Heart right ventricle (tissue), 16 donors: ENCODE data around the gene PDE6D. TPM values are rescaled to one million over a fixed set of nuclear protein-coding genes. Genes with fewer than 3 reads are reported as not detected.

ENCODE experiments used
- ATAC-seq, 8 donors: fragments of 200-7000 bp; cut with Tn5 transposase; one replicate each; pipeline ENCODE4 v1.9.1; 2020; ENCODE audit warnings: mild to moderate bottlenecking in 8 of 8, moderate library complexity in 8 of 8, moderate number of reproducible peaks in 1 of 8
- DNase-seq, 2 donors: peaks; one replicate each; pipeline ENCODE4 v3.0.0-alpha.2; 2020
- H3K27ac ChIP-seq, 10 donors: fragments of 200-600 bp; sonication (generic) in 2 of 10; one replicate each; pipeline versions ENCODE4 v1.5.0 to v1.8.0; 2020 to 2022; ENCODE audit warnings: mild to moderate bottlenecking in 3 of 10
- H3K27me3 ChIP-seq, 7 donors: fragments of 200-600 bp; one replicate each; pipeline ENCODE4 v1.8.0; 2021 to 2022; ENCODE audit warnings: mild to moderate bottlenecking in 2 of 7
- H3K36me3 ChIP-seq, 9 donors: fragments of 200-600 bp; sonication (generic) in 1 of 9; one replicate each; pipeline versions ENCODE4 v1.5.0 to v1.8.0; 2020 to 2022; ENCODE audit warnings: mild to moderate bottlenecking in 2 of 9
- H3K4me1 ChIP-seq, 9 donors: fragments of 200-600 bp; sonication (generic) in 1 of 9; one replicate each; pipeline versions ENCODE4 v1.5.0 to v1.8.0; 2020 to 2022; ENCODE audit warnings: mild to moderate bottlenecking in 4 of 9
- H3K4me3 ChIP-seq, 10 donors: fragments of 200-600 bp; sonication (generic) in 2 of 10; one replicate each; pipeline versions ENCODE4 v1.5.0 to v1.8.0; 2020 to 2022; ENCODE audit warnings: mild to moderate bottlenecking in 7 of 10, moderate library complexity in 2 of 10
- H3K9me3 ChIP-seq, 11 donors: fragments of 200-600 bp in 10 of 11; sonication (generic) in 2 of 11; one replicate each; pipeline versions ENCODE4 v1.5.0 to v1.8.0; 2013 to 2022; ENCODE audit warnings: mild to moderate bottlenecking in 2 of 11, control low read depth in 1 of 11, moderate library complexity in 1 of 11
- CTCF ChIP-seq, 9 donors: fragments of 200-600 bp; sonication (generic) in 2 of 9; IDR thresholded peaks; one replicate each; pipeline versions ENCODE4 v1.5.0 to v1.8.0; 2021 to 2022; ENCODE audit warnings: antibody characterized with exemption in 9 of 9, mild to moderate bottlenecking in 5 of 9, moderate library complexity in 1 of 9
- WGBS, 2 donors: extraction: QIAGEN DNeasy Blood & Tissue Kit; methylation state at CpG; one replicate each; pipeline ENCODE4 v1.1.7; 2013; ENCODE audit warnings: inconsistent platforms in 1 of 2; 5-methylcytosine and 5-hydroxymethylcytosine counted together
- intact Hi-C, 10 donors: fragments of 100-400 bp; cut with DNase I; formaldehyde crosslinking; loops; one replicate each; pipeline versions ENCODE4 v1.11.1 to v1.14.2; 2022
- polyA plus RNA-seq, 2 donors: library from polyadenylated mRNA; stranded (reverse); fragments of 200-250 nt; gene quantifications; one replicate each; pipeline ENCODE4 v1.2.3, GENCODE V29; 2013
- total RNA-seq, 10 donors: library from RNA; stranded (reverse); fragmentation: NEBNext Ultra II Directional in 3 of 10; extraction: Animal tissue kit (Norgen Biotek cat#: 25700) in 3 of 10; gene quantifications; one replicate each; pipeline versions ENCODE4 v1.2.1 to v1.2.4, GENCODE V29; 2021 to 2023
- donor health status: Arrhythmogenic right ventricular cardiomyopathy.
- donor health status: ischemic (EF 13 %, LVEDD 7.1; RV severe dilation, severe dysfunction).
- donor health status: healthy with polysubstance abuse.
- donor health status: DM: no; HTN: yes; CAD: no.
- donor health status: DM: no; HTN: no; CAD: no.
- donor health status: ischemic (EF 25% LVEDD 6.9; RV normal size, moderate dysfunction).
- donor health status: ischemic (EF 25% LVEDD 5.7; RV mildly dilated, moderate dysfunction).
- donor health status: healthy.
- donor health status: DM: yes; HTN: yes; CAD: no.
- donor health status: Ischemic cardiomyopathy.
- donor health status: ischemic (EF 35%, LVEDD 5.7; RV mildly dilated, moderate dysfunction).
- donor health status: nonischemic (EF 11% LVEDD 7.7; RV severe dilation, severe dysfunction).
- donor health status: DM: yes; HTN: yes; CAD: no.
- donor health status: PGD.
- donor health status: ischemic (EF 29% LVEDD 5.4; RV normal size, mild dysfunction).
- donor health status: nonischemic (EF 23%, LVEDD 6.1; RV moderate dilation, normal function).

The PDE6D gene
- total and polyA plus RNA-seq, 12 donors: 11.4 to 31.2 (median 18.4) TPM

GRCh38 chr2:231720987-231721966 lies 59.8 kb downstream of the PDE6D start:
- Histone ChIP-seq H3K36me3 (no peaks in the 10 kb centered on the region), H3K4me1 (peaks cover 0 to 18% (median 11%) of the 10 kb centered on the region in 9 donors), H3K4me3 (no peak overlapping the region), H3K27ac (no peak overlapping the region), H3K9me3 (no peaks in the 10 kb centered on the region), H3K27me3 (no peaks in the 10 kb centered on the region)
- no peak for TF ChIP-seq CTCF (IDR thresholded peaks at IDR 0.05)
- intact Hi-C loops: loop anchor here in 1 of 10 donors (10.0 kb wide), 1 partner anchor 206 kb away; no protein-coding TSS in a partner anchor
- 86 to 91% methylated on average over 8 of the region's 8 CpGs for WGBS, 2 donors
- ATAC-seq (no peak), DNase-seq (no peak)

DNA sequence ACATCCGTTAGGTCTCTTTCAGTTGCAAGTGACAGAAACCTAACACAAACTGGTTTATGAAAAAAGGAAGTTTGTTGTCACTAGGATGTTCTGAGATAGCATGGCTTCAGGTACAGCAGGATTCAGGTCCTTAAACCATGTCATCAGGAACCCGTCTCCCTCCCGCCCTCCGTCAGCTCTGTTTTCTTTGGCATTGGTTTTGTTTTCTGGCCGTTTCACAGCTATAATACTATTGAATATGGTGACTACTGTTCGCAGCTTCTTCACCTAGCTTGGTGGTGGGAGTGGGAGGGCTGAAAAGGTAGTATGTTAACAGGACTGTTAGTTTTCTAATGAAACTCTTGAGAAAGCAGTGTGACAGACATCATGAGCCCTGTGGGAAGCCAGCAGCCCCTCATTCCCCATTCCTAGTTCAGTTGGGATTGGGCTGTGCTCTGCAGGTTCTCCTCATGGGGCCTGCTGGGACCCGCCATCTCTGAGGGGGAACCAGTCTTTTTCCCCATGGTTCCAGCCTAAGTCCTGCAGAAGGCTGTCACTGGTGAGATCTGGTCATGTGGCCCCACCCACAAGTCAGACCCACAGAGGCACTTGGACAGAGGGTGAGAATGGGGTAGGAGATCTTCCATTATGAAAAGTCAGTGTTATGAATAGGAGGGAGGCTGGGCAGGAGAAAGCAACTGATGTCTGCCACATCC lies 60.6 kb downstream of the PDE6D start:
- Histone ChIP-seq H3K36me3 (no peaks in the 10 kb centered on the region), H3K27ac (no peak overlapping the region), H3K4me3 (no peak overlapping the region), H3K4me1 (peaks cover 0 to 24% (median 12%) of the 10 kb centered on the region in 9 donors), H3K9me3 (no peaks in the 10 kb centered on the region), H3K27me3 (no peaks in the 10 kb centered on the region)
- DNase-seq: no peak
- 79 to 84% methylated on average over 7 of the region's 7 CpGs for WGBS, 2 donors
- no peak for ATAC-seq
- no peak for TF ChIP-seq CTCF (IDR thresholded peaks at IDR 0.05)
- intact Hi-C loops: loop anchor here in 1 of 10 donors (10.0 kb wide), 1 partner anchor 206 kb away; no protein-coding TSS in a partner anchor

- H3K36me3 ChIP-seq: peaks cover 0 to 8% (median 0%) of the 10 kb centered on the region in 9 donors
- H3K9me3 ChIP-seq: no peaks in the 10 kb centered on the region
- no peaks in the 10 kb centered on the region for H3K27me3 ChIP-seq
- 73 to 78% methylated on average over 6 of the region's 6 CpGs for WGBS, 2 donors
- no peak for TF ChIP-seq CTCF (IDR thresholded peaks at IDR 0.05)
- intact Hi-C loops: loop anchor here in 4 of 10 donors (5.0 to 10.0 kb wide), 4 partner anchors 101 to 204 kb away; no protein-coding TSS in a partner anchor
- H3K4me1 ChIP-seq: peaks cover 7 to 37% (median 26%) of the 10 kb centered on the region in 9 donors
- DNase-seq (no peak), ATAC-seq (no peak)
- H3K27ac ChIP-seq: no peak overlapping the region
- no peak overlapping the region for H3K4me3 ChIP-seq
Observed at GRCh38 chr2:231718799-231719198, 62.3 kb downstream of the PDE6D start.
